IPS-NIHi11 (cell line): ENCODE results near the gene IARS1.

Experiments
- DNase-seq: peaks from one replicate; pipeline ENCODE4 v3.0.0; 2012; ENCODE audit warnings: mixed read lengths, low spot score

IARS1 gene

GRCh38 chr9:92293452-92294296 is at the start of gene IARS1:
IARS1 (minus strand) TSS chr9:92293697; CDS start chr9:92289419, 4,278 bp downstream.
- DNase-seq: peak; percentile 99

- DNase-seq: no peak
These were observed 49.5 kb upstream of the IARS1 start for GRCh38 chr9:92342825-92343488.

- no peak for DNase-seq
These were observed 48.1 kb upstream of the IARS1 start for GRCh38 chr9:92341578-92341977.

- no peak for DNase-seq
These were observed 39.8 kb upstream of the IARS1 start for GRCh38 chr9:92333282-92333634.

GRCh38 chr9:92332577-92333281 is 39.2 kb upstream of the IARS1 start:
- no peak for DNase-seq

- DNase-seq: no peak
These were observed 34.7 kb upstream of the IARS1 start for GRCh38 chr9:92328225-92328624.

- no peak for DNase-seq
These were observed 33.9 kb upstream of the IARS1 start for GRCh38 chr9:92327283-92327850.

- DNase-seq: no peak
These were observed 32.5 kb upstream of the IARS1 start for GRCh38 chr9:92325991-92326500.

- DNase-seq: peak; percentile 89
These were observed 31.9 kb upstream of the IARS1 start, which contains the start of the genes CENPP and NOL8 for GRCh38 chr9:92325269-92325990. CENPP (plus strand) TSS chr9:92325953. NOL8 (minus strand) TSS chr9:92325350; CDS start chr9:92324161, 1,189 bp downstream.

GRCh38 chr9:92324889-92325268 is 31.4 kb upstream of the IARS1 start:
- DNase-seq: no peak

- no peak for DNase-seq
These were observed 30.9 kb upstream of the IARS1 start for GRCh38 chr9:92324431-92324830.

GRCh38 chr9:92315456-92315855 is 22.0 kb upstream of the IARS1 start:
- DNase-seq: no peak

- no peak for DNase-seq
These were observed 20.1 kb upstream of the IARS1 start for GRCh38 chr9:92313624-92314012.

- DNase-seq: no peak
These were observed 19.6 kb upstream of the IARS1 start for GRCh38 chr9:92312887-92313623.

- no peak for DNase-seq
These were observed 17.1 kb upstream of the IARS1 start for GRCh38 chr9:92310562-92310961.

- DNase-seq: no peak
These were observed 15.4 kb upstream of the IARS1 start for GRCh38 chr9:92308893-92309292.

- no peak for DNase-seq
These were observed 7.4 kb upstream of the IARS1 start for GRCh38 chr9:92300936-92301335.

GRCh38 chr9:92299116-92299515 is 5.6 kb upstream of the IARS1 start:
- DNase-seq: no peak

- no peak for DNase-seq
These were observed 4.5 kb upstream of the IARS1 start for GRCh38 chr9:92298036-92298435.

GRCh38 chr9:92297611-92298010 is 4.1 kb upstream of the IARS1 start:
- no peak for DNase-seq

GRCh38 chr9:92295827-92296258 is 2.3 kb upstream of the IARS1 start:
- DNase-seq: no peak
